Upper lobe of left lung (tissue), 4 donors: ENCODE measurements around the gene DPM2.

Experiments used
- CTCF ChIP-seq, 6 experiments: fragments of 450-650 bp in 4 of 6; fragments of 200-600 bp in 2 of 6; sonication (generic) in 2 of 6; IDR thresholded peaks; one replicate each; pipeline ENCODE4 v1.5.1; 2016 to 2019; ENCODE audit warnings: antibody characterized with exemption in 6 of 6
- POLR2A ChIP-seq, 4 donors: fragments of 450-650 bp; IDR thresholded peaks; one replicate each; pipeline ENCODE4 v1.5.1; 2016 to 2017; ENCODE audit warnings: antibody characterized with exemption in 4 of 4, mild to moderate bottlenecking in 2 of 4

GRCh38 chr9:127970401-127971313 is 33.0 kb upstream of the DPM2 start:
- no peak for TF ChIP-seq CTCF (IDR thresholded peaks at IDR 0.05)
- TF ChIP-seq POLR2A (IDR thresholded peaks at IDR 0.05), result no peak
